Ovary (tissue), 3 donors: ENCODE data around the gene TDRD9.

Source experiments
- CTCF ChIP-seq, 3 donors: fragments of 450-650 bp in 2 of 3; fragments of 200-600 bp in 1 of 3; IDR thresholded peaks; one replicate each; pipeline versions ENCODE4 v1.5.1 to v1.8.0; 2016 to 2022; ENCODE audit warnings: antibody characterized with exemption in 3 of 3, mild to moderate bottlenecking in 1 of 3
- POLR2A ChIP-seq: fragments of 450-650 bp; IDR thresholded peaks from one replicate; pipeline ENCODE4 v1.6.1; 2017; ENCODE audit warnings: antibody characterized with exemption, mild to moderate bottlenecking, moderate library complexity
- donor health status: DM: no; HTN: no; CAD: no.

- TF ChIP-seq CTCF (IDR thresholded peaks at IDR 0.05) (no peak), POLR2A (no peak)
These were observed 47.6 kb upstream of the TDRD9 start for GRCh38 chr14:103880348-103881267.
